Neural progenitor cell (in vitro differentiated cells): ENCODE results near the gene PODXL2. TPM values are rescaled to one million over a fixed set of nuclear protein-coding genes. Genes with fewer than 3 reads are reported as not detected.

Experiments
- DNase-seq: peaks from one replicate; pipeline ENCODE4 v3.0.0-alpha.2; 2016; ENCODE audit warnings: low spot score
- H2AFZ ChIP-seq: fragments of 200-600 bp; sonication (generic); replicated peaks from 2 replicates; pipeline ENCODE4 v1.6.1; 2016; ENCODE audit warnings: antibody characterized with exemption
- H3F3A ChIP-seq: fragments of 200-600 bp; sonication (generic); 2 replicates; pipeline ENCODE4 v1.6.1; 2016; ENCODE audit warnings: antibody characterized with exemption, low read depth
- H3K27ac ChIP-seq: fragments of 200-600 bp; sonication (generic); 2 replicates; pipeline ENCODE4 v1.5.1; 2016; ENCODE audit warnings: mild to moderate bottlenecking
- H3K27me3 ChIP-seq: fragments of 200-600 bp; sonication (generic); 2 replicates; pipeline ENCODE4 v1.6.1; 2016; ENCODE audit warnings: mild to moderate bottlenecking, moderate library complexity
- H3K36me3 ChIP-seq: fragments of 200-600 bp; sonication (generic); 2 replicates; pipeline ENCODE4 v1.5.1; 2016
- H3K4me1 ChIP-seq: fragments of 200-600 bp; sonication (generic); 2 replicates; pipeline ENCODE4 v1.6.1; 2016; ENCODE audit warnings: mixed run types
- H3K4me2 ChIP-seq: fragments of 200-600 bp; sonication (generic); 2 replicates; pipeline ENCODE4 v1.6.1; 2016
- H3K4me3 ChIP-seq: fragments of 200-600 bp; sonication (generic); 2 replicates; pipeline ENCODE4 v1.5.1; 2016
- H3K79me2 ChIP-seq: fragments of 200-600 bp; sonication (generic); 2 replicates; pipeline ENCODE4 v1.6.1; 2016; ENCODE audit warnings: low read depth
- H3K9ac ChIP-seq: fragments of 200-600 bp; sonication (generic); 2 replicates; pipeline ENCODE4 v1.6.1; 2016
- H3K9me3 ChIP-seq: fragments of 200-600 bp; sonication (generic); 2 replicates; pipeline ENCODE4 v1.5.1; 2016; ENCODE audit warnings: low read depth
- H4K20me1 ChIP-seq: fragments of 200-600 bp; sonication (generic); 2 replicates; pipeline ENCODE4 v1.6.1; 2016; ENCODE audit warnings: low read depth
- H3K27ac Mint-ChIP-seq: 3 replicates; pipeline ENCODE4 v1.8.0; 2021; ENCODE audit warnings: mixed read lengths
- H3K27me3 Mint-ChIP-seq: 2 replicates; pipeline ENCODE4 v1.8.0; 2022; ENCODE audit warnings: low read depth, mild to moderate bottlenecking, inconsistent platforms, moderate library complexity, mixed read lengths; ENCODE audit not compliant: insufficient read depth
- H3K36me3 Mint-ChIP-seq: 3 replicates; pipeline ENCODE4 v1.8.0; 2021; ENCODE audit warnings: mixed read lengths
- H3K4me1 Mint-ChIP-seq: 3 replicates; pipeline ENCODE4 v1.8.0; 2021; ENCODE audit warnings: mixed read lengths
- H3K4me3 Mint-ChIP-seq: 3 replicates; pipeline ENCODE4 v1.8.0; 2021; ENCODE audit warnings: mild to moderate bottlenecking, moderate library complexity, mixed read lengths
- H3K9me3 Mint-ChIP-seq: 3 replicates; pipeline ENCODE4 v1.8.0; 2020; ENCODE audit warnings: mixed read lengths
- CTCF ChIP-seq: fragments of 200-600 bp; sonication (generic); IDR thresholded peaks from 2 replicates; pipeline ENCODE4 v1.5.1; 2017; ENCODE audit warnings: antibody characterized with exemption, mild to moderate bottlenecking
- EZH2 ChIP-seq: fragments of 200-600 bp; sonication (generic); IDR thresholded peaks from 2 replicates; pipeline ENCODE4 v1.6.1; 2017; ENCODE audit warnings: antibody characterized with exemption, mild to moderate bottlenecking, moderate library complexity
- EZH2phosphoT487 ChIP-seq: fragments of 200-600 bp; sonication (generic); IDR thresholded peaks from 2 replicates; pipeline ENCODE4 v1.6.1; 2017; ENCODE audit warnings: antibody characterized with exemption
- total RNA-seq: library from RNA; depleted of rRNA; stranded (reverse); fragments of >200 nt; gene quantifications from 2 replicates; pipeline ENCODE4 v1.2.3, GENCODE V29; 2015; ENCODE audit warnings: low replicate concordance

The PODXL2 gene
- total RNA-seq, 1 donor from 2014 or later = 18.4 TPM

- H3K27ac ChIP-seq = no peak overlapping the region
- no peaks in the 10 kb centered on the region for H3K36me3 ChIP-seq
- H3K4me1 ChIP-seq = no peaks in the 10 kb centered on the region
- no peaks in the 10 kb centered on the region for H4K20me1 ChIP-seq
- H3K9me3 ChIP-seq = no peaks in the 10 kb centered on the region
- peaks cover 15% of the 10 kb centered on the region for H3K4me1 Mint-ChIP-seq
- peaks cover 3% of the 10 kb centered on the region for H3K36me3 Mint-ChIP-seq
- no peak overlapping the region for H3K9ac ChIP-seq
- H3K27me3 ChIP-seq = peaks cover 28% of the 10 kb centered on the region
- peaks cover 4% of the 10 kb centered on the region for H3F3A ChIP-seq
- H3K4me2 ChIP-seq = no peak overlapping the region
- no peak overlapping the region for H3K27ac Mint-ChIP-seq
- peaks cover 6% of the 10 kb centered on the region for H3K27me3 Mint-ChIP-seq
- no peaks in the 10 kb centered on the region for H3K9me3 Mint-ChIP-seq
- no peak for DNase-seq
- no peaks in the 10 kb centered on the region for H3K79me2 ChIP-seq
- H3K4me3 Mint-ChIP-seq = no peak overlapping the region
- H2AFZ ChIP-seq = no peak overlapping the region
- TF ChIP-seq EZH2phosphoT487 (no peak), EZH2 (no peak), CTCF (no peak)
- H3K4me3 ChIP-seq = no peak overlapping the region
Measured at GRCh38 chr3:127676456-127676855, 47.5 kb downstream of the PODXL2 start.

GRCh38 chr3:127676921-127677351 is 48.0 kb downstream of the PODXL2 start:
- no peak for DNase-seq
- Histone ChIP-seq H3K79me2 (no peaks in the 10 kb centered on the region), H3K27me3 (peaks cover 24% of the 10 kb centered on the region), H3F3A (peaks cover 4% of the 10 kb centered on the region), H2AFZ (no peak overlapping the region), H3K4me2 (no peak overlapping the region), H3K4me3 (no peak overlapping the region), H3K27ac (no peak overlapping the region), H3K4me1 (no peaks in the 10 kb centered on the region), H3K9ac (no peak overlapping the region), H3K36me3 (no peaks in the 10 kb centered on the region), H4K20me1 (no peaks in the 10 kb centered on the region), H3K9me3 (no peaks in the 10 kb centered on the region)
- Mint-ChIP-seq H3K27me3 (peaks cover 6% of the 10 kb centered on the region), H3K9me3 (no peaks in the 10 kb centered on the region), H3K4me3 (no peak overlapping the region), H3K36me3 (peaks cover 3% of the 10 kb centered on the region), H3K4me1 (peaks cover 14% of the 10 kb centered on the region), H3K27ac (no peak overlapping the region)
- no peak for TF ChIP-seq CTCF
- no peak for TF ChIP-seq EZH2
- no peak for TF ChIP-seq EZH2phosphoT487

GRCh38 chr3:127677541-127678314 is 48.7 kb downstream of the PODXL2 start:
- Histone ChIP-seq H3K27ac (no peak overlapping the region), H3K27me3 (peaks cover 19% of the 10 kb centered on the region), H3K9me3 (no peaks in the 10 kb centered on the region), H3F3A (peaks cover 4% of the 10 kb centered on the region), H4K20me1 (no peaks in the 10 kb centered on the region), H3K36me3 (no peaks in the 10 kb centered on the region), H2AFZ (no peak overlapping the region), H3K4me1 (no peaks in the 10 kb centered on the region), H3K9ac (no peak overlapping the region), H3K4me2 (no peak overlapping the region), H3K79me2 (no peaks in the 10 kb centered on the region), H3K4me3 (no peak overlapping the region)
- Mint-ChIP-seq H3K36me3 (peaks cover 3% of the 10 kb centered on the region), H3K27ac (peak overlapping the region; percentile 83), H3K4me1 (peaks cover 16% of the 10 kb centered on the region), H3K9me3 (no peaks in the 10 kb centered on the region), H3K4me3 (peak overlapping the region; percentile 33), H3K27me3 (peaks cover 6% of the 10 kb centered on the region)
- no peak for DNase-seq
- TF ChIP-seq EZH2 = no peak
- no peak for TF ChIP-seq EZH2phosphoT487

GRCh38 chr3:127678315-127678599 is 49.3 kb downstream of the PODXL2 start:
- Histone ChIP-seq H4K20me1 (no peaks in the 10 kb centered on the region), H3K4me2 (no peak overlapping the region), H3K79me2 (no peaks in the 10 kb centered on the region), H2AFZ (no peak overlapping the region), H3K27me3 (peaks cover 17% of the 10 kb centered on the region), H3K9me3 (no peaks in the 10 kb centered on the region), H3K4me3 (no peak overlapping the region), H3K27ac (no peak overlapping the region), H3K4me1 (no peaks in the 10 kb centered on the region), H3K36me3 (no peaks in the 10 kb centered on the region), H3K9ac (no peak overlapping the region), H3F3A (peaks cover 4% of the 10 kb centered on the region)
- DNase-seq = no peak
- H3K36me3 Mint-ChIP-seq = peaks cover 3% of the 10 kb centered on the region
- no peak for TF ChIP-seq EZH2
- TF ChIP-seq CTCF = no peak
- no peak for TF ChIP-seq EZH2phosphoT487
- peaks cover 16% of the 10 kb centered on the region for H3K4me1 Mint-ChIP-seq
- H3K27ac Mint-ChIP-seq = no peak overlapping the region
- H3K9me3 Mint-ChIP-seq = no peaks in the 10 kb centered on the region
- peaks cover 6% of the 10 kb centered on the region for H3K27me3 Mint-ChIP-seq
- H3K4me3 Mint-ChIP-seq = no peak overlapping the region
